Effector memory CD4-positive, alpha-beta T cell (primary cell): ENCODE data around the gene PAK1.

Source experiments
- DNase-seq, 3 donors: peaks; one replicate each; pipeline ENCODE4 v3.0.0-alpha.2; 2020
- H3K27ac ChIP-seq: 2 replicates; pipeline ENCODE4 v1.7.0; 2013; ENCODE audit warnings: mild to moderate bottlenecking, low read length, moderate library complexity; ENCODE audit not compliant: insufficient read depth, poor library complexity, severe bottlenecking
- H3K27me3 ChIP-seq: replicated peaks from 2 replicates; pipeline ENCODE4 v1.7.0; 2013; ENCODE audit warnings: mild to moderate bottlenecking, low read length; ENCODE audit not compliant: insufficient read depth, control insufficient read depth, poor library complexity, severe bottlenecking
- H3K36me3 ChIP-seq: 2 replicates; pipeline ENCODE4 v1.7.0; 2013; ENCODE audit warnings: mild to moderate bottlenecking, low read length, moderate library complexity; ENCODE audit not compliant: control insufficient read depth, insufficient read depth
- H3K4me1 ChIP-seq: 2 replicates; pipeline ENCODE4 v1.7.0; 2013; ENCODE audit warnings: low read length, mild to moderate bottlenecking; ENCODE audit not compliant: control insufficient read depth, insufficient read depth, poor library complexity, severe bottlenecking
- H3K4me3 ChIP-seq: 2 replicates; pipeline ENCODE4 v1.7.0; 2013; ENCODE audit warnings: low read length, low read depth, mild to moderate bottlenecking; ENCODE audit not compliant: insufficient read depth, poor library complexity, severe bottlenecking
- H3K9me3 ChIP-seq: 2 replicates; pipeline ENCODE4 v1.7.0; 2013; ENCODE audit warnings: mild to moderate bottlenecking, low read length, moderate library complexity; ENCODE audit not compliant: control insufficient read depth

The PAK1 gene

GRCh38 chr11:77379934-77380333, 94.0 kb downstream of the PAK1 start:
- DNase-seq = no peak
- no peaks in the 10 kb centered on the region for H3K36me3 ChIP-seq
- no peaks in the 10 kb centered on the region for H3K9me3 ChIP-seq
- no peaks in the 10 kb centered on the region for H3K4me1 ChIP-seq
- no peak overlapping the region for H3K27ac ChIP-seq
- no peak overlapping the region for H3K4me3 ChIP-seq
- H3K27me3 ChIP-seq = no peaks in the 10 kb centered on the region

DNA sequence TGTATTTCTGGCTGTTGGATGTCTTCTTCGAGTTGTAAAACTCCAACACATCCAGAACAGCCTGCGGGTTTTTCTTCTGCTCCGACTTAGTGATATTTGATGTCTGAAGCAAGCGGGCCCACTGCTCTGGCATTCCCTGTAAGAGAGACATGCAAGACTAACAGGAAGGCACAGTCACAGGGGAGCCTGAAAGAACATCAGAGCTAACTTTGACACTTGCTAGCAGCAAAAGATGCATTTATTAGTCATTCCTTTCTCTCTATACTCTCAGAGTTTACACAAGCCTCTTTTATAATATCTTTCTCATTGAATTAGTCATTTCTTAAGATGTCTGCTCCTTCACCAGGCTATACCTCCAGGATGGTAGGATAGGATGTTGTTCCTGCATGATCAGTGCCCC, 94.6 kb downstream of the PAK1 start:
- Histone ChIP-seq H3K9me3 (no peaks in the 10 kb centered on the region), H3K36me3 (no peaks in the 10 kb centered on the region), H3K4me3 (no peak overlapping the region), H3K27ac (no peak overlapping the region), H3K4me1 (no peaks in the 10 kb centered on the region), H3K27me3 (no peaks in the 10 kb centered on the region)
- DNase-seq = no peak

DNA sequence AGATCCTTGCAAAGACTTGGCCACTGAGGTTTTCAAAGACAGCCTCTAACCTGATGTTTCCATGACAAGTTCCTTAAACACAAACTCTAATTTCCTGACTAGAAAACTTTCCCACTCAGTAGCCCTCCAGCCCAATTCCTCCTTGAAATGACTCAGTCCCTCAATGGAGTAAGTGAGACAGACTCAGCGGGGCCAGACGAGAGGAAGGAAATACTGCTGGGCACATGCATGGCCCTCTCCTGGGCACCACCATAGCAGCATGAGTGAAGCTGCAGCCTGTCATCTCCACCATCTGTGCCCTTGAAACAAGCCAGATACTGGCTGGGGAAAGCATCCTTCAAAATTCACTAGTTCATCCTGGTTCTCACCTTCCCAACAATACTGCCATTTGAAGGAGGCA, 96.2 kb downstream of the PAK1 start:
- H3K36me3 ChIP-seq = no peaks in the 10 kb centered on the region
- no peaks in the 10 kb centered on the region for H3K9me3 ChIP-seq
- H3K27ac ChIP-seq = no peak overlapping the region
- no peaks in the 10 kb centered on the region for H3K27me3 ChIP-seq
- DNase-seq = no peak
- H3K4me1 ChIP-seq = no peaks in the 10 kb centered on the region
- H3K4me3 ChIP-seq = no peak overlapping the region

DNA sequence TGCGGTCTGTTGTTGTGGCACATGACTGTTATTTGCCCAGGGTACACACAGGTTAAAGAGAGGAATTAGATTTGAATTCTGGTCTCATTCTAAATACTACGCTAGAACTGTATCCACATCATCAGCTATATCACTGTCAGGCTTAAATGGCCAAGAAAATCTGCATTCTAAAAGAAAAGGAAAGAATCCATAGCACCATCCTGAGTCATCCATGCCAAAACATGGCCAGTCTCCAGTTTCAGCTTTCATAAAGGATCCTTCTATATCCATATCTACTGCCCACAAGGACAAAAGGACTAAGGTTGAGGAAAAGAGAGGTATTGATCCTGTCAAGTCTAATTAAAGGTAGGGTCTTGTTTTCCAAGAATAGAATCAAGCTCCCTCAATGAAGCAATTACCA, 98.8 kb downstream of the PAK1 start:
- Histone ChIP-seq H3K36me3 (no peaks in the 10 kb centered on the region), H3K4me1 (no peaks in the 10 kb centered on the region), H3K27me3 (no peaks in the 10 kb centered on the region), H3K9me3 (no peaks in the 10 kb centered on the region), H3K4me3 (no peak overlapping the region), H3K27ac (no peak overlapping the region)
- no peak for DNase-seq

- Histone ChIP-seq H3K27ac (no peak overlapping the region), H3K36me3 (no peaks in the 10 kb centered on the region), H3K9me3 (no peaks in the 10 kb centered on the region), H3K4me1 (no peaks in the 10 kb centered on the region), H3K27me3 (no peaks in the 10 kb centered on the region), H3K4me3 (no peak overlapping the region)
- DNase-seq = no peak
These were observed 99.3 kb downstream of the PAK1 start for GRCh38 chr11:77374611-77375031.

DNA sequence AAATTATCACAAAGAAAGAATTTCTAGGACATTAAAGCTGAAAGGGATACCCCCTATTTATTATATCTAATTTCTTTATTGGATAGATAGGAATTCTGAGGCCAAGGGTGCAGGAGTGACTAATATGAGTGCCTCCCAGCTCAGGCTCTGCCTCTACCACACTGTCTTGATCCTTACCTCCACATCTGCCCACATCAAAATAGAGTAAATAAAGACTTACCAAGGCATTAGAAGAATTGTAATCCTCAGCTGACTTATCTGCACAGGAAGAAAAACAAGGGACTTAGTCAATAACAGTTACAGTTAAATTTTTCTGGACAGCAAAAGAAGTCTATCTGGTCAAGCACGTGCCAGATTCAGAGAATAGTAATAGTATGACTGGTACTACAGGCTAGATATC, 99.8 kb downstream of the PAK1 start:
- Histone ChIP-seq H3K9me3 (no peaks in the 10 kb centered on the region), H3K27me3 (no peaks in the 10 kb centered on the region), H3K4me1 (no peaks in the 10 kb centered on the region), H3K27ac (no peak overlapping the region), H3K36me3 (no peaks in the 10 kb centered on the region), H3K4me3 (no peak overlapping the region)
- no peak for DNase-seq

DNA sequence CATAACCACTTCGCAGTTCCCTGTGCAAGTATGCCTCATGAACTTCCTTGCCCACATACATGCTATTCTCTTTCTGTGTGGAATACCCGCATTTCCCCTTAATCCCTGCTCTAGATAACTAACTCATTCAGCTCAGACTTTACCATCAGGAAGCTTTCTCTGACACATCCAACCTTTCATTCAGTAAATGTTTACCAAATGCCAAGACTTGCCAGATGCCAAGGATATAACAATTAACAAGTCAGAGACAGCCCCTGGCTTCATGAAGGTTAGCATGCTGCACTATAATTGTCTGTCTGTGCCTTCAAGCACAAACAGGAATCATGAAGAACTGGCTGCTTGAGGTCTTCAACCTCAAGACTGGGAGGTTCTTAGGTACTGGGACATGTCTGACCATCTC, 101.2 kb downstream of the PAK1 start:
- DNase-seq = no peak
- no peaks in the 10 kb centered on the region for H3K9me3 ChIP-seq
- H3K4me1 ChIP-seq = no peaks in the 10 kb centered on the region
- no peak overlapping the region for H3K27ac ChIP-seq
- no peaks in the 10 kb centered on the region for H3K36me3 ChIP-seq
- no peak overlapping the region for H3K4me3 ChIP-seq
- H3K27me3 ChIP-seq = no peaks in the 10 kb centered on the region

GRCh38 chr11:77371646-77372045, 102.2 kb downstream of the PAK1 start:
- H3K27me3 ChIP-seq = no peaks in the 10 kb centered on the region
- no peaks in the 10 kb centered on the region for H3K4me1 ChIP-seq
- no peak overlapping the region for H3K27ac ChIP-seq
- H3K36me3 ChIP-seq = no peaks in the 10 kb centered on the region
- no peak for DNase-seq
- no peaks in the 10 kb centered on the region for H3K9me3 ChIP-seq
- H3K4me3 ChIP-seq = no peak overlapping the region

- Histone ChIP-seq H3K27ac (no peak overlapping the region), H3K36me3 (no peaks in the 10 kb centered on the region)
These were observed 103.7 kb downstream of the PAK1 start for GRCh38 chr11:77370217-77370616.

DNA sequence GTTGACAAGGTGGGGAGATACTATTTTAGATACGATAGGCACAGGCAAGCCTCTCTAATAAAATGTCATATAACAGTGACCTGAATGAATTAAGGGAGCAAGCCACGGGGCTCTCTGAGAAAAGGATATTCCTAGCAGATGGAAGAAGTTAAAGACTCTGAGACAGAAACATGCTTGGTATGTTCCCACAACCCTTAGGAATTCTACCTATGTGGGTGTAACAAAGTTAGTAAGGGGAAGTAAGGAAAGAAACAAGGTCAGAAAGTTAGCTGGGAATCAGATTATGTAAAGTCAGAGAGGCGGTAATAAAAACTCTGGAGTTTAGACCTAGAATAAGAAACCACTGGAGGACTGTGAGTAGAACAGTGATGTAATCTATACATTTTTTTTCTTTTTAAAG, 112.7 kb downstream of the PAK1 start:
- H3K4me3 ChIP-seq = no peak overlapping the region
- no peaks in the 10 kb centered on the region for H3K9me3 ChIP-seq
- H3K36me3 ChIP-seq = no peaks in the 10 kb centered on the region
- H3K27ac ChIP-seq = no peak overlapping the region
- no peaks in the 10 kb centered on the region for H3K4me1 ChIP-seq
- no peak for DNase-seq
- H3K27me3 ChIP-seq = no peaks in the 10 kb centered on the region

More at GRCh38 chr11:77370217-77370616, 103.7 kb downstream of the PAK1 start:
- H3K4me3 ChIP-seq = no peak overlapping the region
- DNase-seq = no peak
- no peaks in the 10 kb centered on the region for H3K9me3 ChIP-seq
- H3K4me1 ChIP-seq = no peaks in the 10 kb centered on the region
- no peaks in the 10 kb centered on the region for H3K27me3 ChIP-seq

- no peak for DNase-seq
- H3K4me1 ChIP-seq = no peaks in the 10 kb centered on the region
- H3K4me3 ChIP-seq = no peak overlapping the region
- H3K27me3 ChIP-seq = no peaks in the 10 kb centered on the region
- no peaks in the 10 kb centered on the region for H3K9me3 ChIP-seq
- no peaks in the 10 kb centered on the region for H3K36me3 ChIP-seq
- no peak overlapping the region for H3K27ac ChIP-seq
These were observed 114.4 kb downstream of the PAK1 start for GRCh38 chr11:77359481-77359880.
